Measurements from ENCODE around the gene HNRNPA1L2. TPM values are rescaled to one million over a fixed set of nuclear protein-coding genes. Genes with fewer than 3 reads are reported as not detected.
A peak's percentile ranks its signal among the peaks of the same experiment; 100 is the strongest.
"Not testable (repeated sequence)": the region's sequence is repeated elsewhere in the genome, so short reads cannot be mapped to it uniquely, and the experiment has no call there.

Gene HNRNPA1L2
- total and polyA plus RNA-seq, 2 donors, result 7.6 to 30.7 TPM

- H3K4me3 ChIP-seq (ENCODE audit: low read length in 2 of 2); H3K4me1 ChIP-seq (ENCODE audit: control insufficient read depth in 2 of 2, insufficient read depth in 2 of 2, low read length in 2 of 2); H3K36me3 ChIP-seq (ENCODE audit: control insufficient read depth in 2 of 2, insufficient read depth in 2 of 2, low read length in 1 of 2); DNase-seq (ENCODE audit: low read depth in 6 of 9, low spot score in 9 of 9); H3K9me3 ChIP-seq (ENCODE audit: control insufficient read depth in 2 of 2, insufficient read depth in 1 of 2, low read length in 1 of 2); H3K27ac ChIP-seq (ENCODE audit: low read depth in 1 of 2, low read length in 1 of 2): not testable (repeated sequence)
- WGBS, result over 99% methylated on average over 2 of the region's 4 CpGs
- peaks cover 19 to 23% of the 10 kb centered on the region in 2 donors for H3K27me3 ChIP-seq (ENCODE audit: control insufficient read depth in 2 of 2, insufficient read depth in 1 of 2, low read length in 1 of 2)
These were observed 38.9 kb upstream of the HNRNPA1L2 start for GRCh38 chr13:52603316-52603715.

DNA sequence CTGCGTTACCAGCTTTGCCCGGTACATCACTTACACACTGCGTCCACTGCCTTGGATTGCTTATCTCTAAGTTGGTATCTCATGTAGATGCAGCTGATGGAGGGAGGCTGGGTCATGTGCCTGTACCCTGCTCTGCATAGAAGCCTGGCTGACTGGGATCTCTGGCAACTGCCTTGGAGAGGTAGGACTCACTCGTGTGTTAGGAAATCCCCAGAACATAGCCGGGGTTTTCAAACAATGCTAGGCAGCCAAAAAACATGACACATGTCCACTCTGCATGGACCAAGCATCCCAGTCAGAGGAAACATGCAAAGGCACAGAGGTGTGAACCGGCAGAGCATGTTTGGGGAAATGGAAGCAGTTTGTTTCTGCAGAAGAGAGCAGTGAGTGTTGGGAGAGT is 36.1 kb upstream of the HNRNPA1L2 start:
- DNase-seq (ENCODE audit: low read depth in 6 of 9, low spot score in 9 of 9); H3K9me3 ChIP-seq (ENCODE audit: control insufficient read depth in 2 of 2, insufficient read depth in 1 of 2, low read length in 1 of 2); H3K27ac ChIP-seq (ENCODE audit: low read depth in 1 of 2, low read length in 1 of 2); H3K27me3 ChIP-seq (ENCODE audit: control insufficient read depth in 2 of 2, insufficient read depth in 1 of 2, low read length in 1 of 2); H3K36me3 ChIP-seq (ENCODE audit: control insufficient read depth in 2 of 2, insufficient read depth in 2 of 2, low read length in 1 of 2); H3K4me3 ChIP-seq (ENCODE audit: low read length in 2 of 2); H3K4me1 ChIP-seq (ENCODE audit: control insufficient read depth in 2 of 2, insufficient read depth in 2 of 2, low read length in 2 of 2): not testable (repeated sequence)
- WGBS, result 91% methylated on average over 6 of the region's 6 CpGs

- not testable (repeated sequence) for H3K9me3 ChIP-seq (ENCODE audit: control insufficient read depth in 2 of 2, insufficient read depth in 1 of 2, low read length in 1 of 2); DNase-seq (ENCODE audit: low read depth in 6 of 9, low spot score in 9 of 9); H3K4me1 ChIP-seq (ENCODE audit: control insufficient read depth in 2 of 2, insufficient read depth in 2 of 2, low read length in 2 of 2); H3K36me3 ChIP-seq (ENCODE audit: control insufficient read depth in 2 of 2, insufficient read depth in 2 of 2, low read length in 1 of 2); H3K4me3 ChIP-seq (ENCODE audit: low read length in 2 of 2); H3K27me3 ChIP-seq (ENCODE audit: control insufficient read depth in 2 of 2, insufficient read depth in 1 of 2, low read length in 1 of 2); H3K27ac ChIP-seq (ENCODE audit: low read depth in 1 of 2, low read length in 1 of 2)
- 87% methylated on average over 1 of the region's 1 CpG for WGBS
These were observed 35.4 kb upstream of the HNRNPA1L2 start for GRCh38 chr13:52606795-52607194.

DNA sequence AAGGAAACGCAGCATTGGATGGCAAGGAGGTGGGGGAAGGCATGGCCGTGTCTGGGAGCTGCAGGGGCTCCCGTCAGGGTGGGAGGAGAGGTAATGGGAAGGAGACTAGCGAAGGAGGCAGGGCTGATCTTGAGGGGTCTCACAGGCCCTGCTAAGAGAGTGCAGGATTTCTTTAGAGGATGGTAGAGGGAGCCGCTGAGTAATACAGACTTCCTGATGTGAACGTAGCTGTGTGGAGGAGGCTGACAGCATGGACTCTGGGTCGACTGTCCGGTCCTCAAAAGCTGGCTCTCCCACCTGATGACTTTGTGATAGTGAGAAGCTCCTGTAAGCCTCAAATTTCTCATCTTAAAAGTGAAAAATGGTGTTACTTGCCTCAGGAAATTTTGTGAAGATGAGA is 34.0 kb upstream of the HNRNPA1L2 start:
- H3K4me1 ChIP-seq (ENCODE audit: control insufficient read depth in 2 of 2, insufficient read depth in 2 of 2, low read length in 2 of 2); H3K27ac ChIP-seq (ENCODE audit: low read depth in 1 of 2, low read length in 1 of 2); H3K36me3 ChIP-seq (ENCODE audit: control insufficient read depth in 2 of 2, insufficient read depth in 2 of 2, low read length in 1 of 2); H3K27me3 ChIP-seq (ENCODE audit: control insufficient read depth in 2 of 2, insufficient read depth in 1 of 2, low read length in 1 of 2); DNase-seq (ENCODE audit: low read depth in 6 of 9, low spot score in 9 of 9); H3K9me3 ChIP-seq (ENCODE audit: control insufficient read depth in 2 of 2, insufficient read depth in 1 of 2, low read length in 1 of 2); H3K4me3 ChIP-seq (ENCODE audit: low read length in 2 of 2): not testable (repeated sequence)
- 44% methylated on average over 8 of the region's 8 CpGs for WGBS

- H3K36me3 ChIP-seq (ENCODE audit: control insufficient read depth in 2 of 2, insufficient read depth in 2 of 2, low read length in 1 of 2); H3K27ac ChIP-seq (ENCODE audit: low read depth in 1 of 2, low read length in 1 of 2); H3K27me3 ChIP-seq (ENCODE audit: control insufficient read depth in 2 of 2, insufficient read depth in 1 of 2, low read length in 1 of 2); H3K4me1 ChIP-seq (ENCODE audit: control insufficient read depth in 2 of 2, insufficient read depth in 2 of 2, low read length in 2 of 2); H3K4me3 ChIP-seq (ENCODE audit: low read length in 2 of 2); H3K9me3 ChIP-seq (ENCODE audit: control insufficient read depth in 2 of 2, insufficient read depth in 1 of 2, low read length in 1 of 2): not testable (repeated sequence)
- WGBS, result 81% methylated on average over 10 of the region's 10 CpGs
- peak in 1 of 9 donors; percentile 38 for DNase-seq (ENCODE audit: low read depth in 6 of 9, low spot score in 9 of 9)
These were observed 33.1 kb upstream of the HNRNPA1L2 start for GRCh38 chr13:52609013-52609606.

DNA sequence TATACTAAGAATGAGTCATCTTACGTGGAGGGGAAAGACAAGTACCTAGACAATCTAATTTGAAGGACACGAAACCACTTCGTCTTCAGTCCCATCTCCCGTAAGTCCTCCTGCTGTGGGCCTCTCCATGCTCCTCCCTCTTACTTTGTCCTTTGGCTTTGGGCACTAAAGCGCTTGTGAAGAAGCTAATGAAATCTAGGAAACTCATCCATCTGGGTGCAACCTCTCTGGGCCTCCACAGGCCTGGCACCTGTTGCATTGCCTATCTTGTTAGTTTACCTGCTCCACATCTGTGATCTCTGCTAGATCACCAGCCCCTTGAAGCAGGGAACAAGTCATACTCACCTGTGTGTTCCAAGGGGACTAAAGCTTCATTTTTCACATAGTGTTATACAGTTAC is 32.1 kb upstream of the HNRNPA1L2 start:
- not testable (repeated sequence) for H3K9me3 ChIP-seq (ENCODE audit: control insufficient read depth in 2 of 2, insufficient read depth in 1 of 2, low read length in 1 of 2); H3K27me3 ChIP-seq (ENCODE audit: control insufficient read depth in 2 of 2, insufficient read depth in 1 of 2, low read length in 1 of 2); H3K4me1 ChIP-seq (ENCODE audit: control insufficient read depth in 2 of 2, insufficient read depth in 2 of 2, low read length in 2 of 2); DNase-seq (ENCODE audit: low read depth in 6 of 9, low spot score in 9 of 9); H3K27ac ChIP-seq (ENCODE audit: low read depth in 1 of 2, low read length in 1 of 2); H3K36me3 ChIP-seq (ENCODE audit: control insufficient read depth in 2 of 2, insufficient read depth in 2 of 2, low read length in 1 of 2); H3K4me3 ChIP-seq (ENCODE audit: low read length in 2 of 2)
- whole genome bisulfite sequencing, result 99% methylated on average over 5 of the region's 5 CpGs

- no peaks in the 10 kb centered on the region for H3K9me3 ChIP-seq (ENCODE audit: control insufficient read depth in 2 of 2, insufficient read depth in 1 of 2, low read length in 1 of 2)
- 98% methylated on average over 4 of the region's 4 CpGs for WGBS
- peaks cover 0 to 4% of the 10 kb centered on the region in 2 donors for H3K36me3 ChIP-seq (ENCODE audit: control insufficient read depth in 2 of 2, insufficient read depth in 2 of 2, low read length in 1 of 2)
- H3K27ac ChIP-seq (ENCODE audit: low read depth in 1 of 2, low read length in 1 of 2), result no peak overlapping the region
- peaks cover 0 to 7% of the 10 kb centered on the region in 2 donors for H3K4me1 ChIP-seq (ENCODE audit: control insufficient read depth in 2 of 2, insufficient read depth in 2 of 2, low read length in 2 of 2)
- no peak overlapping the region for H3K4me3 ChIP-seq (ENCODE audit: low read length in 2 of 2)
- DNase-seq (ENCODE audit: low read depth in 6 of 9, low spot score in 9 of 9), result no peak
- H3K27me3 ChIP-seq (ENCODE audit: control insufficient read depth in 2 of 2, insufficient read depth in 1 of 2, low read length in 1 of 2), result no peaks in the 10 kb centered on the region
These were observed 27.0 kb upstream of the HNRNPA1L2 start for GRCh38 chr13:52615134-52615801.

DNA sequence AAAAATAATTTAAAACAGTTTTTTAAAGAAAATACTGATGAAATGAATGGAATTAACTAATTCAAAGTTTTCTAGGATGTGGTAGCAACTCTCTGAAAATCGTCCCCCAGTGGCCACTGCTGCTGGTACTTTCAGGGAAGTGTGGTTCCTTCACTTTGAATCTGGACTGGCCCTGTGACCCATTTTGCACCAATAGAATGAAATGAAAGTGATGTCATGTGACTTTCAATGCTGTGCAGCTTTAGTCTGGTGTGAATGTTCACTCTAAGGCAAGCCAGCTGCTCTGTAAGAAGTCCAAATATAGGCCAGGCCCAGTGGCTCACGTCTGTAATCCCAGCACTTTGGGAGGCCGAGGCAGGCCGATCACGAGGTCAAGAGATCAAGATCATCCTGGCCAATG is 26.4 kb upstream of the HNRNPA1L2 start:
- DNase-seq (ENCODE audit: low read depth in 6 of 9, low spot score in 9 of 9), result peak in 1 of 9 donors; percentile 13
- H3K4me1 ChIP-seq (ENCODE audit: control insufficient read depth in 2 of 2, insufficient read depth in 2 of 2, low read length in 2 of 2), result peaks cover 0 to 7% of the 10 kb centered on the region in 2 donors
- H3K27me3 ChIP-seq (ENCODE audit: control insufficient read depth in 2 of 2, insufficient read depth in 1 of 2, low read length in 1 of 2), result no peaks in the 10 kb centered on the region
- no peak overlapping the region for H3K4me3 ChIP-seq (ENCODE audit: low read length in 2 of 2)
- H3K36me3 ChIP-seq (ENCODE audit: control insufficient read depth in 2 of 2, insufficient read depth in 2 of 2, low read length in 1 of 2), result peaks cover 0 to 4% of the 10 kb centered on the region in 2 donors
- 93% methylated on average over 5 of the region's 5 CpGs for WGBS
- no peak overlapping the region for H3K27ac ChIP-seq (ENCODE audit: low read depth in 1 of 2, low read length in 1 of 2)
- no peaks in the 10 kb centered on the region for H3K9me3 ChIP-seq (ENCODE audit: control insufficient read depth in 2 of 2, insufficient read depth in 1 of 2, low read length in 1 of 2)

DNA sequence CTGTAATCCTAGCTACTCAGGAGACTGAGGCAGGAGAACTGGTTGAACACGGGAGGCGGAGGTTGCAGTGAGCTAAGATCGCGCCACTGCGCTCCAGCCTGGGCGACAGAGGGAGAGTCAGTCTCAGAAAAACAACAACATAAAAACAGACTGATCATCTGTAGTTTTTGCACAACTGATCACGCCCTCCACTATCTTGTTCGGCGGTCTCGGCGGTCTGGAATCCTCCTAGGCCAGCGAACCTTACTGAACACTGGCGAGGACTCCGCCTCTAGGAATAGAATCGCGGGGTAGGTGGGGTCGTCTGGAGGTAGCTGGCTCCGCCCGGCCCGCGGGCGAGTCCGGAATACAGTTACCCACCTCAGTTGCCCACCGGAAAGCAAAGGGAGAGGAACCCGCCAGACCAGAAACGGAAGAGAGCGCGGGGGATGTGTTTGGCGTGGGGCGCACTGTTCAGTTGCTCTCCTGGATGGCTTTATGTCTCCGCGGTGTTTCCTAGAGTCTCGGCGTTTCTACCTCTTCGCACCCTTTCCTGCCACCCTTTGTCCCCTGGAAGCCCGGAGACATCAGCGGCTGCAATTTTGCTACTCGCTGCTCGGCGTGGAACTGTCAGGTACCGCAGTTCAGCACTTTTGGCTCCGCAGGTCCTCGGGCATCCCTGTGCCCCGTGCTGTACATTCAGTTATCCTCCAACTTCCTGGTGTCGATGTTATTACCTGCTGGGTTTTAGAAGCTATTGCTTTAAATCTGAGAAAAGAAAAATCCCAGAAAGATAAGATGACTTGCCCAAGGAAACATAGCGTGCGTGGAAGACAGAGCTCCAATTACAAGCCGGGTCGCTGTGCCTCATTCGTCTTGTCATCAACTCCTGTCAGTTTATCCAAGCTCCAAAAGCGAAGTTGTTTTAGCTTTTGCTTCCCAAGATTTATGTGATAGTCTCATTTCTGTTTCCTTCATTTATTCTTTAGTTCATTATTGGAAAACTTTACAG is 24.9 kb upstream of the HNRNPA1L2 start:
- H3K36me3 ChIP-seq (ENCODE audit: control insufficient read depth in 2 of 2, insufficient read depth in 2 of 2, low read length in 1 of 2), result peaks cover 0 to 4% of the 10 kb centered on the region in 2 donors
- no peaks in the 10 kb centered on the region for H3K27me3 ChIP-seq (ENCODE audit: control insufficient read depth in 2 of 2, insufficient read depth in 1 of 2, low read length in 1 of 2)
- WGBS, result under 1% methylated on average over 51 of the region's 51 CpGs
- no peaks in the 10 kb centered on the region for H3K9me3 ChIP-seq (ENCODE audit: control insufficient read depth in 2 of 2, insufficient read depth in 1 of 2, low read length in 1 of 2)
- H3K4me1 ChIP-seq (ENCODE audit: control insufficient read depth in 2 of 2, insufficient read depth in 2 of 2, low read length in 2 of 2), result peaks cover 0 to 7% of the 10 kb centered on the region in 2 donors
- H3K27ac ChIP-seq (ENCODE audit: low read depth in 1 of 2, low read length in 1 of 2), result peak overlapping the region; percentile 78 to 90
- H3K4me3 ChIP-seq (ENCODE audit: low read length in 2 of 2), result peak overlapping the region; percentile 70 to 75
- peak; percentile 66 to 92 (median 78) for DNase-seq (ENCODE audit: low read depth in 6 of 9, low spot score in 9 of 9)

Data from thymus (tissue), 11 donors.